ENCODE measurements around the gene CCDC60. TPM values are rescaled to one million over a fixed set of nuclear protein-coding genes. Genes with fewer than 3 reads are reported as not detected.

Gene CCDC60
- total RNA-seq, 2 experiments from 2014 or later = not detected

- Mint-ChIP-seq H3K4me1 (peaks cover 11% of the 10 kb centered on the region), H3K4me3 (no peak overlapping the region), H3K36me3 (ENCODE audit: low read depth) (no peaks in the 10 kb centered on the region), H3K27me3 (peaks cover 3% of the 10 kb centered on the region), H3K9me3 (no peaks in the 10 kb centered on the region), H3K27ac (no peak overlapping the region)
- ChIA-PET CTCF (interaction anchor here (1.6 kb wide), 1 partner anchor 12 kb away, joined by 4 read pairs; no protein-coding TSS in a partner anchor), POLR2A (no interaction called here)
- no peak for DNase-seq
Observed at GRCh38 chr12:119375883-119376190, 41.3 kb downstream of the CCDC60 start.

- no peak overlapping the region for H3K4me3 Mint-ChIP-seq
- no peaks in the 10 kb centered on the region for H3K36me3 Mint-ChIP-seq (ENCODE audit: low read depth)
- no peak overlapping the region for H3K27ac Mint-ChIP-seq
- no peak for DNase-seq
- peaks cover 11% of the 10 kb centered on the region for H3K4me1 Mint-ChIP-seq
- H3K9me3 Mint-ChIP-seq = peaks cover 3% of the 10 kb centered on the region
- POLR2A ChIA-PET = no interaction called here
- peaks cover 3% of the 10 kb centered on the region for H3K27me3 Mint-ChIP-seq
- CTCF ChIA-PET = no interaction called here
Observed at GRCh38 chr12:119378903-119379302, 44.4 kb downstream of the CCDC60 start.

- Mint-ChIP-seq H3K36me3 (ENCODE audit: low read depth) (no peaks in the 10 kb centered on the region), H3K4me3 (no peak overlapping the region), H3K27ac (no peak overlapping the region), H3K4me1 (no peaks in the 10 kb centered on the region), H3K27me3 (no peaks in the 10 kb centered on the region), H3K9me3 (peaks cover 3% of the 10 kb centered on the region)
- CTCF ChIA-PET = no interaction called here
- POLR2A ChIA-PET = no interaction called here
- DNase-seq = no peak
Observed at GRCh38 chr12:119381471-119382235, 47.1 kb downstream of the CCDC60 start.

GRCh38 chr12:119383206-119383605, 48.7 kb downstream of the CCDC60 start:
- ChIA-PET CTCF (interaction anchor here (1.7 kb wide), 1 partner anchor 9 kb away, joined by 4 read pairs; no protein-coding TSS in a partner anchor), POLR2A (no interaction called here)
- no peak overlapping the region for H3K4me3 Mint-ChIP-seq

GRCh38 chr12:119384340-119384739, 49.8 kb downstream of the CCDC60 start:
- ChIA-PET POLR2A (no interaction called here), CTCF (interaction anchor here (1.7 kb wide), 1 partner anchor 11 kb away, joined by 4 read pairs; no protein-coding TSS in a partner anchor)
- no peak overlapping the region for H3K4me3 Mint-ChIP-seq
- H3K36me3 Mint-ChIP-seq (ENCODE audit: low read depth) = no peaks in the 10 kb centered on the region
- no peak overlapping the region for H3K27ac Mint-ChIP-seq
- H3K9me3 Mint-ChIP-seq = peaks cover 3% of the 10 kb centered on the region
- DNase-seq = no peak
- H3K4me1 Mint-ChIP-seq = no peaks in the 10 kb centered on the region
- H3K27me3 Mint-ChIP-seq = peaks cover 4% of the 10 kb centered on the region

More at GRCh38 chr12:119383206-119383605, 48.7 kb downstream of the CCDC60 start:
- Mint-ChIP-seq H3K27me3 (peaks cover 1% of the 10 kb centered on the region), H3K27ac (no peak overlapping the region), H3K4me1 (no peaks in the 10 kb centered on the region), H3K9me3 (peaks cover 3% of the 10 kb centered on the region), H3K36me3 (ENCODE audit: low read depth) (no peaks in the 10 kb centered on the region)
- no peak for DNase-seq

- CTCF ChIA-PET = no interaction called here
- no peak overlapping the region for H3K27ac Mint-ChIP-seq
- DNase-seq = no peak
- peaks cover 6% of the 10 kb centered on the region for H3K27me3 Mint-ChIP-seq
- no peaks in the 10 kb centered on the region for H3K36me3 Mint-ChIP-seq (ENCODE audit: low read depth)
- no peak overlapping the region for H3K4me3 Mint-ChIP-seq
- H3K9me3 Mint-ChIP-seq = peaks cover 3% of the 10 kb centered on the region
- H3K4me1 Mint-ChIP-seq = no peaks in the 10 kb centered on the region
- POLR2A ChIA-PET = no interaction called here
Observed at GRCh38 chr12:119385659-119386058, 51.1 kb downstream of the CCDC60 start.

- peaks cover 6% of the 10 kb centered on the region for H3K27me3 Mint-ChIP-seq
- no peaks in the 10 kb centered on the region for H3K36me3 Mint-ChIP-seq (ENCODE audit: low read depth)
- DNase-seq = no peak
- no peaks in the 10 kb centered on the region for H3K9me3 Mint-ChIP-seq
- H3K4me1 Mint-ChIP-seq = no peaks in the 10 kb centered on the region
- no peak overlapping the region for H3K27ac Mint-ChIP-seq
- no peak overlapping the region for H3K4me3 Mint-ChIP-seq
- CTCF ChIA-PET = no interaction called here
- POLR2A ChIA-PET = no interaction called here
Observed at GRCh38 chr12:119389687-119390086, 55.2 kb downstream of the CCDC60 start.

- DNase-seq = no peak
- Mint-ChIP-seq H3K36me3 (ENCODE audit: low read depth) (no peaks in the 10 kb centered on the region), H3K4me1 (no peaks in the 10 kb centered on the region), H3K9me3 (no peaks in the 10 kb centered on the region), H3K27me3 (peaks cover 6% of the 10 kb centered on the region), H3K27ac (no peak overlapping the region), H3K4me3 (no peak overlapping the region)
- POLR2A ChIA-PET = no interaction called here
- CTCF ChIA-PET = interaction anchor here (0.7 kb wide), 1 partner anchor 8 kb away, joined by 4 read pairs; no protein-coding TSS in a partner anchor
Observed at GRCh38 chr12:119391673-119392072, 57.1 kb downstream of the CCDC60 start.

GRCh38 chr12:119393677-119394076, 59.1 kb downstream of the CCDC60 start:
- Mint-ChIP-seq H3K9me3 (no peaks in the 10 kb centered on the region), H3K27me3 (peaks cover 5% of the 10 kb centered on the region), H3K4me3 (no peak overlapping the region), H3K27ac (no peak overlapping the region), H3K36me3 (ENCODE audit: low read depth) (no peaks in the 10 kb centered on the region), H3K4me1 (no peaks in the 10 kb centered on the region)
- POLR2A ChIA-PET = no interaction called here
- DNase-seq = no peak
- CTCF ChIA-PET = no interaction called here

- POLR2A ChIA-PET = no interaction called here
Observed at GRCh38 chr12:119397540-119397939, 63.0 kb downstream of the CCDC60 start.

GRCh38 chr12:119398190-119398589, 63.7 kb downstream of the CCDC60 start:
- ChIA-PET CTCF (no interaction called here), POLR2A (no interaction called here)
- Mint-ChIP-seq H3K4me3 (no peak overlapping the region), H3K9me3 (no peaks in the 10 kb centered on the region), H3K27me3 (no peaks in the 10 kb centered on the region), H3K36me3 (ENCODE audit: low read depth) (no peaks in the 10 kb centered on the region), H3K27ac (no peak overlapping the region), H3K4me1 (no peaks in the 10 kb centered on the region)
- DNase-seq = no peak

More at GRCh38 chr12:119397540-119397939, 63.0 kb downstream of the CCDC60 start:
- no peaks in the 10 kb centered on the region for H3K4me1 Mint-ChIP-seq
- H3K36me3 Mint-ChIP-seq (ENCODE audit: low read depth) = no peaks in the 10 kb centered on the region
- no peak overlapping the region for H3K4me3 Mint-ChIP-seq
- no peak for DNase-seq
- CTCF ChIA-PET = interaction anchor here (1.1 kb wide), 1 partner anchor 16 kb away, joined by 4 read pairs; no protein-coding TSS in a partner anchor
- H3K27ac Mint-ChIP-seq = no peak overlapping the region
- H3K9me3 Mint-ChIP-seq = no peaks in the 10 kb centered on the region
- no peaks in the 10 kb centered on the region for H3K27me3 Mint-ChIP-seq

GRCh38 chr12:119399301-119399700, 64.8 kb downstream of the CCDC60 start:
- POLR2A ChIA-PET = no interaction called here
- no peak overlapping the region for H3K27ac Mint-ChIP-seq
- no peak for DNase-seq
- H3K36me3 Mint-ChIP-seq (ENCODE audit: low read depth) = no peaks in the 10 kb centered on the region
- CTCF ChIA-PET = interaction anchor here (1.1 kb wide), 1 partner anchor 8 kb away, joined by 4 read pairs; no protein-coding TSS in a partner anchor
- H3K4me1 Mint-ChIP-seq = no peaks in the 10 kb centered on the region
- no peak overlapping the region for H3K4me3 Mint-ChIP-seq
- no peaks in the 10 kb centered on the region for H3K9me3 Mint-ChIP-seq
- H3K27me3 Mint-ChIP-seq = no peaks in the 10 kb centered on the region

GRCh38 chr12:119406308-119406707, 71.8 kb downstream of the CCDC60 start:
- peaks cover 5% of the 10 kb centered on the region for H3K27me3 Mint-ChIP-seq
- H3K4me1 Mint-ChIP-seq = no peaks in the 10 kb centered on the region
- no peak overlapping the region for H3K4me3 Mint-ChIP-seq
- no peak for DNase-seq
- no peaks in the 10 kb centered on the region for H3K36me3 Mint-ChIP-seq (ENCODE audit: low read depth)
- ChIA-PET POLR2A (no interaction called here), CTCF (no interaction called here)
- H3K27ac Mint-ChIP-seq = no peak overlapping the region
- H3K9me3 Mint-ChIP-seq = no peaks in the 10 kb centered on the region

- H3K27me3 Mint-ChIP-seq = peaks cover 5% of the 10 kb centered on the region
- H3K27ac Mint-ChIP-seq = no peak overlapping the region
- CTCF ChIA-PET = no interaction called here
Observed at GRCh38 chr12:119406811-119407210, 72.3 kb downstream of the CCDC60 start.

More at GRCh38 chr12:119406811-119407210, 72.3 kb downstream of the CCDC60 start:
- POLR2A ChIA-PET = no interaction called here
- no peaks in the 10 kb centered on the region for H3K9me3 Mint-ChIP-seq
- no peaks in the 10 kb centered on the region for H3K36me3 Mint-ChIP-seq (ENCODE audit: low read depth)
- no peak overlapping the region for H3K4me3 Mint-ChIP-seq
- no peaks in the 10 kb centered on the region for H3K4me1 Mint-ChIP-seq
- no peak for DNase-seq

Measured in activated CD4-positive, alpha-beta T cell treated with anti-CD3 and anti-CD28 coated beads, Interleukin-2, amount 10 ng/mL, durations not matched to agents 7 days and 5 days (primary cell).